WI38 (cell line): ENCODE results near the gene ASPG.

Source experiments
- H3K4me3 ChIP-seq: 2 replicates; pipeline ENCODE4 v1.5.1; 2011; ENCODE audit warnings: low read depth, mild to moderate bottlenecking, control low read depth, low read length
- CTCF ChIP-seq: IDR thresholded peaks from 2 replicates; pipeline ENCODE4 v1.5.1; 2012; ENCODE audit warnings: low read depth, mild to moderate bottlenecking, control low read depth, low read length

The ASPG gene

GRCh38 chr14:104075530-104076151 lies 9.9 kb upstream of the ASPG start:
- no peak; the same call in 1 of the 2 replicates for TF ChIP-seq CTCF
- H3K4me3 ChIP-seq = no peak overlapping the region

GRCh38 chr14:104076743-104077142 lies 8.8 kb upstream of the ASPG start:
- TF ChIP-seq CTCF = no peak

DNA sequence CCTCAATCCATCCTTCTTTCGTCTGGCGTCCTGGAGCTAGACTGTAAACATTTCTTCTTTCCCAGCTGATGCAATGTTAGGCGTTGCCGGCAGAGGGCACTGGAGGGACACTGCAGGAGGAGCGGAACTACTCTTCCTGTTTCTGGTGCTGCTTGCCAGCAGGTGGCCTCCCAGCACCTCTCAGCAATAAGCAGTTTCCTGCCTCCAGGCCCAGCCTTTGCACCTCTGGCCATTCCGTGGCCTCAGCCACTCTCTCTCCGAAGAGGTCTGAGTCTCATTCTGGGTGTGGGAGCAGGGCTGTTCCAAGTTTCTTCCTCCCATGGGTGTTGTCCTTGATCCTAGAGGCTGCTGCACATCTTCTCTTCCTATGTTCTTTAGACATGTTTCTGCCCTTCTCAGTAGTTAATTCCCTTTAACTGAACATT lies 7.5 kb upstream of the ASPG start:
- no peak overlapping the region for H3K4me3 ChIP-seq
- TF ChIP-seq CTCF = peak; percentile 100

More at GRCh38 chr14:104076743-104077142, 8.8 kb upstream of the ASPG start:
- H3K4me3 ChIP-seq = no peak overlapping the region

DNA sequence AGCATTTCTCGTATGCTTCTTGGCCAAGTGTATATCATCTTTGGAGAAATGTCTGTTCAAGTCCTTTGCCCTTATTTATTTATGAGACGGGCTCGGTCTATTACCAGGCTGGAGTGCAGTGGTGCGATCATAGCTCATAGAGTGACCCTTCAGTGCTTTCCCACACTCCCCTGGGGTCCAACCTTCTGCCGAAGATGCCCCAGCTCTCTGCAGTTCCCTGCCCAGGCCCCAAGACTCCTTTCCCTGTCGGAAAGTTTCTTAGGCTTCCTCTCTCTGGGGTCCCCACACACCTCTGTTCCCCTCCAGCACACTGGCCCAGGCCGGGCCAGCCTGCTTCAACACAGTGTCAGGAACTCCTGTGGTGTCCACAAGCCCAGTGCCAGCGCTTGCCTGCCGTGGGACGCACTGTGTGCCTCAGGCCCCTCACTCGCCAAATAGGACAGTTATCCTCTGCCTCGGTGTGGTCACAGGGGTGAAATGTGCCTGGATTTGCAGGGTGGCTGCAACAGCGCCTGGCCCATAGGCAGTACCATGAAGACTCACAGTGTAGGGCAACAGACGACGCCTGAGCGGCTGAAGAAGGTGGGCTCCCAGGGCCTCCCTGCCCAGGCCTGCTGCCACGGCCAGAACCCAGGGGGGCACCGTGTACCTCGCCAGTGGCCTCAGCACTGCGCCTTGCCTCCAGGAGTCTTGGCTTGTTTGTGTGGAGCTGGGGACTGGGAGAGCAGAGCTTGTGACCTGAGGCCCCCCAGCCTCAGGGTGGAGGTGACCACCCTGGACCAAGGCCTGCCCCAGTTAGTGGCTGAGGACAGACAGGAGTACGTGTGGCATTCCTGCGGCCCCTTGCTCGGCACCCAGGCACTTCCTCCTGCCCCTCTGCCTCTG lies 4.9 kb upstream of the ASPG start:
- H3K4me3 ChIP-seq = no peak overlapping the region
- no peak for TF ChIP-seq CTCF

DNA sequence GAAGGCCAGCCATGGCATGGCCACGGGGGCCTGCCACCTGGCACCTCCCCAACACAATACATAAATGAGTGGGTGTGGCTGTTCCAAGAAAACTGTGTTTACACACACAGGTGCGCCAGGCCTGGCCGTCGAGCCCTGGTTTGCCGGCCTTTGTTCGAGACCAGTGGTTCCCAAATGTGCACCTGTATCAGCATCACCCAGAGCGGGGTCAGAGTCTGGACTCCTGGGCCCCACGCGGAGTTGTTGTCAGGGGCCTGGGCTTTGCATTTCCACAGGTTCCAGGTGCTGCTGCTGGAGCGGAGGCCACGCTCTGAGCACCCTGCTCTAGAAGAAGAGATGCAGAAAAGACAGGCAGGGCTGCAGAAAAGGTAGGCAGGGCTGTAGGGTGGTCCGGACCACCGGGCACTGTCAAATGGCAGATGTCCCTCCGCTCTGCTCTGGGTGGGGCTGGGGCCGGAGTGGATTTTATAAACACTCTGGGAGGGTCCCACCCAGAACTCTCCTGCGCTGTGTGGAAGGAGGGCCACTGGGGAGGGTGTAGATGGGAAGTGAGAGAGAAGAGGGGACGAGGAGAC lies 4.2 kb upstream of the ASPG start:
- no peak for TF ChIP-seq CTCF
- H3K4me3 ChIP-seq = no peak overlapping the region

DNA sequence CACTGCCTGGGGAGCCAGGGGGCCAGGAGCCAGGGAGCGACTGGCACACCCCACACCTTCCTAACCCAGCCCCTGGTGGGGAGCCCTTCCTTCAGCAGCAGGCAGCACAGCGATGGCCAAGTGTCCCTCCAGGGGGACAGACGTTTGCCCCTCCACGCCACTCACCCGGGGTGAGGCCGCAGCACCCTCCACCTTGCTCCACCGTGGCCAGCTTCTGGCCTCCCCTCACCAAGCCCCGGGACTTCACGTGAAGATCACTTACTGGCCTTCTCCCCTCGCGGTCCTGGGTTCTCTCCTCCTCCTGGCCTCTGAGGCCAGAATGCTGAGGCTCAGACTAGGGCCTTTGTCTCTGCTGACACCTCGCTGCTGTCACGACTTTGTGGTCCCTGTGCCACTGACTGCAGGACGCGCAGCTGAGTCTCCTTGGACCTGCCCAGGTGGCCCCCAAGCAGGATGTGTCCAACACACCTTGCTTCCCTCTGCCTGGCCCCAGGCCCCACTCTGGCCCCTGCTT lies 3.5 kb upstream of the ASPG start:
- no peak overlapping the region for H3K4me3 ChIP-seq
- no peak for TF ChIP-seq CTCF
